Measurements from ENCODE around the gene MACROD1.

- TF ChIP-seq CTCF (CRISPR knock-in tag; IDR thresholded peaks at IDR 0.05) (no peak), ATF6 (CRISPR knock-in tag; conservative IDR thresholded peaks at IDR 0.05) (no peak), SMC3 (IDR thresholded peaks at IDR 0.05; ENCODE audit: low read length) (no peak), SP2 (CRISPR knock-in tag; IDR thresholded peaks at IDR 0.05) (no peak), MYC (CRISPR knock-in tag; IDR thresholded peaks at IDR 0.05; ENCODE audit: borderline replicate concordance) (no peak), NR3C1 (CRISPR knock-in tag; IDR thresholded peaks at IDR 0.05) (no peak), TAF1 (CRISPR knock-in tag; IDR thresholded peaks at IDR 0.05) (no peak)
Observed at GRCh38 chr11:64041846-64042245, 124.1 kb downstream of the MACROD1 start.

Data from HepG2 (cell line).